HCT116 (cell line): ENCODE measurements around the gene EDEM1. TPM values are rescaled to one million over a fixed set of nuclear protein-coding genes. Genes with fewer than 3 reads are reported as not detected.

ENCODE experiments used
- microRNA-seq: library from miRNA; unstranded; fragments of <30 nt; microRNA quantifications from one replicate; pipeline ENCODE4, GENCODE V29; 2016; ENCODE audit warnings: borderline number of aligned reads
- total RNA-seq: library from RNA; stranded (reverse); gene quantifications from one replicate; pipeline ENCODE4 v1.2.1, GENCODE V29; 2021; ENCODE audit not compliant: unreplicated experiment

Gene EDEM1
- total RNA-seq, 1 experiment from 2014 or later = 23.7 TPM

Small RNAs within 50 kb of the gene (microRNA-seq; reads per million reads assigned to microRNA genes)
- not detected for gene MIR4790

Other genes with a start within 250 kb of the EDEM1 start
- 81.6 TPM for gene BHLHE40, start 208.3 kb upstream of the EDEM1 start, total RNA-seq
- 38.1 TPM for gene ARL8B, start 65.4 kb upstream of the EDEM1 start, total RNA-seq